Loucy (cell line): Measurements from ENCODE around the gene ADCY4.

ENCODE experiments used
- H2AFZ ChIP-seq: fragments of 200-600 bp; sonication (generic); 2 replicates; pipeline ENCODE4 v1.6.0; 2016; ENCODE audit warnings: antibody characterized with exemption, mild to moderate bottlenecking, low read length, moderate library complexity
- H3F3A ChIP-seq: fragments of 200-600 bp; 2 replicates; pipeline ENCODE4 v1.6.0; 2016; ENCODE audit warnings: antibody characterized with exemption, low read depth, mild to moderate bottlenecking
- H3K27me3 ChIP-seq: fragments of 200-600 bp; sonication (generic); 2 replicates; pipeline ENCODE4 v1.6.1; 2014; ENCODE audit warnings: low read length, mild to moderate bottlenecking; ENCODE audit not compliant: insufficient read depth, poor library complexity, severe bottlenecking
- H3K36me3 ChIP-seq: fragments of 200-600 bp; sonication (generic); 2 replicates; pipeline ENCODE4 v1.6.1; 2016; ENCODE audit warnings: low read length; ENCODE audit not compliant: insufficient read depth
- H3K4me1 ChIP-seq: fragments of 200-600 bp; sonication (generic); 2 replicates; pipeline ENCODE4 v1.5.1; 2014; ENCODE audit warnings: low read length, mild to moderate bottlenecking; ENCODE audit not compliant: insufficient read depth, poor library complexity, severe bottlenecking
- H3K4me2 ChIP-seq: fragments of 200-600 bp; sonication (generic); 2 replicates; pipeline ENCODE4 v1.6.0; 2014; ENCODE audit warnings: antibody characterized with exemption, low read length, low read depth, mild to moderate bottlenecking; ENCODE audit not compliant: poor library complexity, severe bottlenecking
- H3K4me3 ChIP-seq: fragments of 200-600 bp; sonication (generic); 2 replicates; pipeline ENCODE4 v1.5.1; 2014; ENCODE audit warnings: low read length, mild to moderate bottlenecking, mixed read lengths; ENCODE audit not compliant: poor library complexity, severe bottlenecking
- H3K79me2 ChIP-seq: fragments of 200-600 bp; sonication (generic); 2 replicates; pipeline ENCODE4 v1.6.1; 2014; ENCODE audit warnings: low read length; ENCODE audit not compliant: insufficient read depth
- H3K9ac ChIP-seq: fragments of 200-600 bp; sonication (generic); 2 replicates; pipeline ENCODE4 v1.6.0; 2014; ENCODE audit warnings: mild to moderate bottlenecking, low read depth, low read length, moderate library complexity; ENCODE audit not compliant: poor library complexity, severe bottlenecking
- H3K9me2 ChIP-seq: fragments of 200-600 bp; sonication (generic); replicated peaks from 2 replicates; pipeline ENCODE4 v1.6.1; 2016; ENCODE audit warnings: low read depth, low read length, mixed read lengths
- H3K9me3 ChIP-seq: fragments of 200-600 bp; sonication (generic); 2 replicates; pipeline ENCODE4 v1.6.1; 2014; ENCODE audit warnings: mild to moderate bottlenecking, antibody characterized with exemption, low read length, low read depth; ENCODE audit not compliant: insufficient read depth
- H4K20me1 ChIP-seq: fragments of 200-600 bp; sonication (generic); 2 replicates; pipeline ENCODE4 v1.6.0; 2014; ENCODE audit warnings: antibody characterized with exemption, low read length, mild to moderate bottlenecking; ENCODE audit not compliant: insufficient read depth, poor library complexity, severe bottlenecking
- EZH2phosphoT487 ChIP-seq: fragments of 200-600 bp; IDR thresholded peaks from 2 replicates; pipeline ENCODE4 v1.6.1; 2018; ENCODE audit warnings: antibody characterized with exemption, mild to moderate bottlenecking, moderate library complexity, borderline replicate concordance
- TF ChIP-seq, protein P1 (sequence below): fragments of 200-600 bp; sonication (generic); conservative IDR thresholded peaks from 2 replicates; pipeline ENCODE4 v1.5.1; 2014; ENCODE audit warnings: mild to moderate bottlenecking, antibody characterized with exemption, low read length

The ADCY4 gene

DNA sequence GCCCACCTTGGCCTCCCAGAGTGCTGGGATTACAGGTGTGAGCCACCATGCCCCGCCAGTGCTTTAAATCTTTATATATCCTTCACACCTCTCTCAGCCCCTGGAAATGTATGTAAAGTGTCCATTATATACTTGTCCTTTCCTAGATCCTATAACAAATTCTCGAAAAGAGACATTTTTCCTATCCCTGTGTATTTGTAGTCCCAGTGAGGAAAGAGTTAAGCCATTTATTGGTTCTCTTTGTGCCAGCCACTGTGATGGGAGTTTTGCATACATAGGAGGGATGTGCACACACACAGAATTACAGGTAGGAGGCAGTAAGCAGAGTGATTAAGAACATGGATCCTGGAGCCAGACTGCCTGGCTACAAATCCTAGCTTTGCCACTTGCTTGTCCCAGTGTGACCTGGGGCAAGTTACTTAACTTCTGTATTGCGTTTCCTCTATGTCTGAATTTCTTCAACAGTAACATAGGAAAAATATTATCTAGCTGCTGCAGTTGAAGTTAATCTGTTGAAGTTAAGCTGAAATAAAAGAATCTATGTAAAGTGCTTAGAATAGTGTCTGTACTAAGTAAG lies 61.4 kb downstream of the ADCY4 start:
- no peaks in the 10 kb centered on the region for H3F3A ChIP-seq
- no peak overlapping the region for H3K4me3 ChIP-seq
- H4K20me1 ChIP-seq, result no peaks in the 10 kb centered on the region
- H3K9me2 ChIP-seq, result no peaks in the 10 kb centered on the region
- H3K27me3 ChIP-seq, result no peaks in the 10 kb centered on the region
- H3K4me2 ChIP-seq, result no peak overlapping the region
- no peak overlapping the region for H3K9ac ChIP-seq
- no peak overlapping the region for H2AFZ ChIP-seq
- no peaks in the 10 kb centered on the region for H3K9me3 ChIP-seq
- no peaks in the 10 kb centered on the region for H3K36me3 ChIP-seq
- TF ChIP-seq, protein P1, sequence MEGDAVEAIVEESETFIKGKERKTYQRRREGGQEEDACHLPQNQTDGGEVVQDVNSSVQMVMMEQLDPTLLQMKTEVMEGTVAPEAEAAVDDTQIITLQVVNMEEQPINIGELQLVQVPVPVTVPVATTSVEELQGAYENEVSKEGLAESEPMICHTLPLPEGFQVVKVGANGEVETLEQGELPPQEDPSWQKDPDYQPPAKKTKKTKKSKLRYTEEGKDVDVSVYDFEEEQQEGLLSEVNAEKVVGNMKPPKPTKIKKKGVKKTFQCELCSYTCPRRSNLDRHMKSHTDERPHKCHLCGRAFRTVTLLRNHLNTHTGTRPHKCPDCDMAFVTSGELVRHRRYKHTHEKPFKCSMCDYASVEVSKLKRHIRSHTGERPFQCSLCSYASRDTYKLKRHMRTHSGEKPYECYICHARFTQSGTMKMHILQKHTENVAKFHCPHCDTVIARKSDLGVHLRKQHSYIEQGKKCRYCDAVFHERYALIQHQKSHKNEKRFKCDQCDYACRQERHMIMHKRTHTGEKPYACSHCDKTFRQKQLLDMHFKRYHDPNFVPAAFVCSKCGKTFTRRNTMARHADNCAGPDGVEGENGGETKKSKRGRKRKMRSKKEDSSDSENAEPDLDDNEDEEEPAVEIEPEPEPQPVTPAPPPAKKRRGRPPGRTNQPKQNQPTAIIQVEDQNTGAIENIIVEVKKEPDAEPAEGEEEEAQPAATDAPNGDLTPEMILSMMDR, result peak; percentile 45
- TF ChIP-seq EZH2phosphoT487, result no peak
- peaks cover 14% of the 10 kb centered on the region; the same call in 1 of the 2 replicates for H3K79me2 ChIP-seq
- H3K4me1 ChIP-seq, result peaks cover 28% of the 10 kb centered on the region

DNA sequence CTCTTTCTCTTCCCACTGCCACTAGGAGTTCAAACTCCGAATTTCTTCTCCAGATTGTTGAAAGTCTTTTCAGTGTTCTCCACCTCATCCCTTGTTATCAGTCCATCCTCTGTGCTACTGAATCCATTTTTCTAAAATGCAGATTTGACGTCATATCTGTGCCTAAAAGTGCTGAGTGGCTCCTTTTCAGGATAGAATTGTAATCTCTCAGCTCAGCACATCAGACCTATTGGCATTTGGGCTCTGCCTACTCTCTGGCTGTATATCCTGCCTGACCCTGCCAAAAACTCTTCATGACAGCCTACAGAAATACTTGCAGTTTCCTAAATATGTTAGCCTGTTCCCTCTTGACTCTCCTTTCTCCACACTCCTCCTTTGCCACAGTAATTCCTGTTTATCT lies 62.4 kb downstream of the ADCY4 start:
- no peaks in the 10 kb centered on the region for H3K36me3 ChIP-seq
- H3K9me2 ChIP-seq, result no peaks in the 10 kb centered on the region
- H3F3A ChIP-seq, result no peaks in the 10 kb centered on the region
- no peak overlapping the region for H2AFZ ChIP-seq
- H3K4me1 ChIP-seq, result peaks cover 18% of the 10 kb centered on the region
- H3K4me2 ChIP-seq, result peak overlapping the region; percentile 97
- no peak overlapping the region for H3K4me3 ChIP-seq
- no peaks in the 10 kb centered on the region for H3K9me3 ChIP-seq
- TF ChIP-seq, protein P1, result no peak
- no peak for TF ChIP-seq EZH2phosphoT487
- H4K20me1 ChIP-seq, result no peaks in the 10 kb centered on the region
- H3K9ac ChIP-seq, result peak overlapping the region; percentile 92
- H3K79me2 ChIP-seq, result peaks cover 14% of the 10 kb centered on the region; the same call in 1 of the 2 replicates
- no peaks in the 10 kb centered on the region for H3K27me3 ChIP-seq

DNA sequence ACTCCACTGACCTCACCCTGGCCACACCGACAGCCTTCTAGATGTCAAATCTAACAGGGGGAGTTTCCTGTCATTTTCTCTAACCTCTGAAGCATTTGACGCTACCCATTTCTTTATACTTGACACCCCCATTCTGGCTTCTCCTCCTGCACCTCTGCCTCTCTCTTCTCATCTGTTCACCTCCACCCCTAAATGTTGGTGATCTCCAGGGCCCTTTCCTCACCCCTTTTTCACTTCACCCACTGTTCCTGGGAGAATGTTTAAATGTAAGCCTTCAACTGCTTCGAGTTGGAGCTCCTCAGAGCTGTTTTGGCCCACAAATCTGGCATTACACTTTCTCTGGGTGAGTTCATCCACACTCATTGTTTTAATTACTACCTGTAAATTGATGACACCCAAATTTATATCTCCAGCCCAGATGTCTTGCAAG lies 63.0 kb downstream of the ADCY4 start:
- Histone ChIP-seq H4K20me1 (no peaks in the 10 kb centered on the region), H3K4me3 (peak overlapping the region; percentile 84), H3F3A (no peaks in the 10 kb centered on the region), H2AFZ (peak overlapping the region; percentile 83), H3K4me1 (peaks cover 14% of the 10 kb centered on the region), H3K9me2 (no peaks in the 10 kb centered on the region), H3K4me2 (peak overlapping the region; percentile 97), H3K36me3 (no peaks in the 10 kb centered on the region), H3K9ac (peak overlapping the region; percentile 92), H3K9me3 (no peaks in the 10 kb centered on the region), H3K79me2 (peaks cover 14% of the 10 kb centered on the region; the same call in 1 of the 2 replicates), H3K27me3 (no peaks in the 10 kb centered on the region)
- TF ChIP-seq, protein P1, result no peak
- TF ChIP-seq EZH2phosphoT487, result no peak
